B cell (primary cell): ENCODE results near the gene DCST2. TPM values are rescaled to one million over a fixed set of nuclear protein-coding genes. Genes with fewer than 3 reads are reported as not detected.

Source experiments
- ATAC-seq: fragments of 200-7000 bp; cut with Tn5 transposase; one replicate; pipeline ENCODE4 v1.10.0; 2021; ENCODE audit warnings: low read depth, mild to moderate bottlenecking, moderate number of reproducible peaks, moderate library complexity
- CTCF ChIA-PET: fragments of 350-600 bp; sonication (Branson Sonifier 250); formaldehyde crosslinking; loops from one replicate; lab custom pipeline; 2021; ENCODE audit warnings: antibody characterized with exemption, inconsistent platforms; lab: Charles Lee
- POLR2A ChIA-PET: fragments of 350-600 bp; sonication (Branson Sonifier 250); formaldehyde crosslinking; loops from one replicate; lab custom pipeline; 2021; ENCODE audit warnings: antibody characterized with exemption; lab: Charles Lee
- DNase-seq: peaks from one replicate; pipeline ENCODE4 v3.0.0; 2013
- H2AFZ ChIP-seq: 2 replicates; pipeline ENCODE4 v1.6.1; 2012; ENCODE audit warnings: mild to moderate bottlenecking, low read depth, low read length; ENCODE audit not compliant: insufficient read depth, poor library complexity, severe bottlenecking
- H3K27ac ChIP-seq, 2 donors: 1 replicate in 1 of 2; 2 replicates in 1 of 2; pipeline ENCODE4 v1.5.1; 2012 to 2013; ENCODE audit warnings: low read length in 2 of 2, mild to moderate bottlenecking in 2 of 2, moderate library complexity in 1 of 2
- H3K27me3 ChIP-seq, 4 experiments: fragments of 200-600 bp in 1 of 4; sonication (generic) in 1 of 4; replicated peaks in 1 of 4; 1 replicate in 2 of 4; 2 replicates in 2 of 4; pipeline versions ENCODE4 v1.6.1 to v1.7.0; 2013 to 2016; ENCODE audit warnings: low read length in 3 of 4, mild to moderate bottlenecking in 2 of 4, mixed read lengths in 1 of 4, moderate library complexity in 1 of 4; ENCODE audit not compliant: insufficient read depth in 4 of 4, control insufficient read depth in 3 of 4; ENCODE audit errors: control extremely low read depth in 1 of 4
- H3K36me3 ChIP-seq, 2 experiments: replicated peaks in 1 of 2; 1 replicate in 1 of 2; 2 replicates in 1 of 2; pipeline versions ENCODE4 v1.6.1 to v1.7.1; 2013; ENCODE audit warnings: low read length in 1 of 2; ENCODE audit not compliant: insufficient read depth in 2 of 2, control insufficient read depth in 1 of 2; ENCODE audit errors: control extremely low read depth in 1 of 2, extremely low read depth in 1 of 2
- H3K4me1 ChIP-seq, 2 donors: fragments of 200-600 bp in 1 of 2; sonication (generic) in 1 of 2; 1 replicate in 1 of 2; 2 replicates in 1 of 2; pipeline versions ENCODE4 v1.5.1 to v1.6.1; 2013 to 2017; ENCODE audit warnings: low read length in 2 of 2; ENCODE audit not compliant: control insufficient read depth in 2 of 2, insufficient read depth in 2 of 2
- H3K4me2 ChIP-seq: replicated peaks from 2 replicates; pipeline ENCODE3; 2012; ENCODE audit warnings: mild to moderate bottlenecking, low read depth, low read length; ENCODE audit not compliant: poor library complexity, severe bottlenecking
- H3K4me3 ChIP-seq, 5 experiments: fragments of 200-600 bp in 1 of 5; sonication (generic) in 1 of 5; 1 replicate in 3 of 5; 2 replicates in 2 of 5; pipeline versions ENCODE4 v1.5.1 to v1.7.0; 2011 to 2016; ENCODE audit warnings: low read length in 4 of 5, mild to moderate bottlenecking in 4 of 5, low read depth in 2 of 5, control low read depth in 1 of 5, moderate library complexity in 1 of 5; ENCODE audit not compliant: insufficient read depth in 1 of 5; ENCODE audit errors: control extremely low read depth in 1 of 5, extremely low read depth in 1 of 5
- H3K79me2 ChIP-seq: fragments of 200-600 bp; sonication (generic); one replicate; pipeline ENCODE4 v1.6.0; 2016; ENCODE audit warnings: low read length; ENCODE audit not compliant: control insufficient read depth, insufficient read depth
- H3K9ac ChIP-seq: fragments of 200-600 bp; sonication (generic); 2 replicates; pipeline ENCODE4 v1.6.1; 2017; ENCODE audit warnings: mild to moderate bottlenecking, low read length, moderate library complexity
- H3K9me3 ChIP-seq, 3 donors: one replicate each; pipeline versions ENCODE4 v1.6.1 to v1.7.1; 2013; ENCODE audit warnings: low read length in 2 of 3; ENCODE audit not compliant: control insufficient read depth in 2 of 3, insufficient read depth in 1 of 3; ENCODE audit errors: control extremely low read depth in 1 of 3
- H4K20me1 ChIP-seq: 2 replicates; pipeline ENCODE4 v1.6.0; 2012; ENCODE audit warnings: mild to moderate bottlenecking, low read length; ENCODE audit not compliant: insufficient read depth, control insufficient read depth, poor library complexity, severe bottlenecking
- H3K27ac Mint-ChIP-seq: one replicate; pipeline ENCODE4 v1.8.0; 2021; ENCODE audit warnings: mixed read lengths
- H3K27me3 Mint-ChIP-seq: one replicate; pipeline ENCODE4 v1.8.0; 2021; ENCODE audit warnings: mixed read lengths
- H3K4me1 Mint-ChIP-seq: one replicate; pipeline ENCODE4 v1.8.0; 2021; ENCODE audit warnings: mixed read lengths
- H3K4me3 Mint-ChIP-seq: one replicate; pipeline ENCODE4 v1.8.0; 2021; ENCODE audit warnings: mixed read lengths
- H3K9me3 Mint-ChIP-seq: one replicate; pipeline ENCODE4 v1.8.0; 2022; ENCODE audit warnings: mixed read lengths; ENCODE audit not compliant: insufficient read depth
- CTCF ChIP-seq: fragments of 200-600 bp; IDR thresholded peaks from one replicate; pipeline ENCODE4 v1.8.0; 2022; ENCODE audit warnings: antibody characterized with exemption, mild to moderate bottlenecking
- EZH2 ChIP-seq: IDR thresholded peaks from 2 replicates; pipeline ENCODE4 v1.6.1; 2012; ENCODE audit warnings: borderline replicate concordance, low read depth, mild to moderate bottlenecking, moderate library complexity, low read length; ENCODE audit not compliant: insufficient read depth, poor library complexity, severe bottlenecking
- WGBS: methylation state at CpG from one replicate; pipeline ENCODE4 v1.1.5; 2013; ENCODE audit warnings: missing lambda C conversion rate; ENCODE audit not compliant: insufficient coverage; 5-methylcytosine and 5-hydroxymethylcytosine counted together
- intact Hi-C: fragments of 100-400 bp; cut with micrococcal nuclease; formaldehyde crosslinking; loops from one replicate; pipeline ENCODE4 v1.10.0; 2022
- polyA plus RNA-seq: library from polyadenylated mRNA; depleted of rRNA; stranded (reverse); fragments of >200 nt; gene quantifications from 2 replicates; pipeline ENCODE4 v1.2.3, GENCODE V29; 2012
- total RNA-seq, 2 donors: library from RNA; stranded (reverse); fragments of 120-200 nt in 1 of 2; gene quantifications; 1 replicate in 1 of 2; 2 replicates in 1 of 2; pipeline versions ENCODE4 v1.2.3 to v1.2.4, GENCODE V29; 2013 to 2022

Gene DCST2
- total and polyA plus RNA-seq, 2 donors (not counting 1 experiment from before 2014, with no cell fraction given) = 0.89 to 5.4 TPM

GRCh38 chr1:155052439-155053395, 19.1 kb upstream of the DCST2 start:
- Histone ChIP-seq H3K9ac (peak overlapping the region; percentile 76), H3K4me1 (peaks cover 20 to 30% of the 10 kb centered on the region in 2 donors), H4K20me1 (no peaks in the 10 kb centered on the region), H3K9me3 (no peaks in the 10 kb centered on the region), H3K27me3 (no peaks in the 10 kb centered on the region), H3K4me2 (peak overlapping the region; percentile 93), H3K79me2 (no peaks in the 10 kb centered on the region), H3K4me3 (peak overlapping the region in 4 of 5 experiments; percentile 59 to 82 (median 71)), H3K36me3 (peaks cover 0 to 3% of the 10 kb centered on the region in 2 experiments), H2AFZ (peak overlapping the region; percentile 86), H3K27ac (no peak overlapping the region)
- WGBS = 10% methylated on average over 5 of the region's 12 CpGs
- CTCF ChIA-PET = interaction anchor here (1.1 to 20.2 kb wide), 7 partner anchors 4 to 718 kb away, joined by 3 to 370 read pairs (median 6); partner anchors contain the start of genes ADAM15 and EFNA4
- TF ChIP-seq CTCF = peak; percentile 22
- no peak for TF ChIP-seq EZH2
- no peak for ATAC-seq
- POLR2A ChIA-PET = interaction anchor here (0.6 to 1.6 kb wide), 4 partner anchors 36 to 655 kb away, joined by 3 to 4 read pairs (median 4); partner anchors contain the start of gene PYGO2
- H3K4me3 Mint-ChIP-seq = peak overlapping the region; percentile 85
- H3K27ac Mint-ChIP-seq = peak overlapping the region; percentile 73
- DNase-seq = peak; percentile 57
- intact Hi-C loops = no loop called here
- H3K4me1 Mint-ChIP-seq = peaks cover 25% of the 10 kb centered on the region
- H3K9me3 Mint-ChIP-seq = no peaks in the 10 kb centered on the region
- no peaks in the 10 kb centered on the region for H3K27me3 Mint-ChIP-seq
